GM08714 (cell line): ENCODE results near the gene CHPF.

Source experiments
- H3K4me3 ChIP-seq: fragments of 200-500 bp; sonication (Bioruptor generic); 2 replicates; pipeline ENCODE4 v1.5.1; 2014; ENCODE audit warnings: mild to moderate bottlenecking, low read length, inconsistent platforms
- ZNF274 ChIP-seq: IDR thresholded peaks from 2 replicates; pipeline ENCODE4 v1.6.1; 2012; ENCODE audit warnings: mild to moderate bottlenecking, low read depth, low read length

The CHPF gene

GRCh38 chr2:219511547-219512325 is 31.9 kb downstream of the CHPF start:
- no peak overlapping the region for H3K4me3 ChIP-seq
- no peak for TF ChIP-seq ZNF274

GRCh38 chr2:219510512-219511135 is 33.0 kb downstream of the CHPF start:
- TF ChIP-seq ZNF274 = no peak
- H3K4me3 ChIP-seq = no peak overlapping the region

- TF ChIP-seq ZNF274 = no peak
- H3K4me3 ChIP-seq = no peak overlapping the region
Measured at GRCh38 chr2:219509780-219510511, 33.7 kb downstream of the CHPF start.

- no peak for TF ChIP-seq ZNF274
- no peak overlapping the region for H3K4me3 ChIP-seq
Measured at GRCh38 chr2:219508971-219509779, 34.4 kb downstream of the CHPF start.

- no peak for TF ChIP-seq ZNF274
- no peak overlapping the region for H3K4me3 ChIP-seq
Measured at GRCh38 chr2:219508444-219508734, 35.2 kb downstream of the CHPF start.

- no peak for TF ChIP-seq ZNF274
- no peak overlapping the region for H3K4me3 ChIP-seq
Measured at GRCh38 chr2:219507581-219508443, 35.8 kb downstream of the CHPF start.

GRCh38 chr2:219506802-219507526 is 36.6 kb downstream of the CHPF start:
- no peak overlapping the region for H3K4me3 ChIP-seq
- TF ChIP-seq ZNF274 = no peak

GRCh38 chr2:219506153-219506801 is 37.3 kb downstream of the CHPF start:
- TF ChIP-seq ZNF274 = no peak
- H3K4me3 ChIP-seq = no peak overlapping the region

GRCh38 chr2:219505585-219505984 is 38.0 kb downstream of the CHPF start:
- no peak for TF ChIP-seq ZNF274
- no peak overlapping the region for H3K4me3 ChIP-seq

GRCh38 chr2:219502618-219503017 is 41.0 kb downstream of the CHPF start:
- H3K4me3 ChIP-seq = no peak overlapping the region
- no peak for TF ChIP-seq ZNF274

GRCh38 chr2:219501849-219502248 is 41.8 kb downstream of the CHPF start:
- no peak overlapping the region for H3K4me3 ChIP-seq
- no peak for TF ChIP-seq ZNF274

GRCh38 chr2:219500135-219500534 is 43.5 kb downstream of the CHPF start:
- TF ChIP-seq ZNF274 = no peak
- peak overlapping the region; percentile 96; the same call in 1 of the 2 replicates for H3K4me3 ChIP-seq
